ENCODE results near the gene PRPF19. TPM values are rescaled to one million over a fixed set of nuclear protein-coding genes. Genes with fewer than 3 reads are reported as not detected.

PRPF19 gene
- total RNA-seq, 2 experiments from 2014 or later, result 148 to 197 TPM

- H3K4me1 Mint-ChIP-seq, result peaks cover 5% of the 10 kb centered on the region
- no peak for ATAC-seq
- no peaks in the 10 kb centered on the region for H3K36me3 Mint-ChIP-seq (ENCODE audit: low read depth)
- H3K9me3 Mint-ChIP-seq (ENCODE audit: low read depth), result no peaks in the 10 kb centered on the region
- DNase-seq, result no peak
- no peak overlapping the region for H3K27ac Mint-ChIP-seq
- no peak overlapping the region for H3K4me3 Mint-ChIP-seq
- CTCF ChIA-PET, result no interaction called here
- no peaks in the 10 kb centered on the region for H3K27me3 Mint-ChIP-seq
- intact Hi-C loops (cut with DNase I, micrococcal nuclease), result no loop called here
- POLR2A ChIA-PET, result no interaction called here
Observed at GRCh38 chr11:60937144-60937527, 30.8 kb upstream of the PRPF19 start.

- Mint-ChIP-seq H3K27me3 (no peaks in the 10 kb centered on the region), H3K27ac (no peak overlapping the region), H3K9me3 (ENCODE audit: low read depth) (no peaks in the 10 kb centered on the region), H3K4me3 (no peak overlapping the region), H3K4me1 (peaks cover 5% of the 10 kb centered on the region), H3K36me3 (ENCODE audit: low read depth) (no peaks in the 10 kb centered on the region)
- intact Hi-C loops (cut with DNase I, micrococcal nuclease), result no loop called here
- ChIA-PET POLR2A (no interaction called here), CTCF (no interaction called here)
- DNase-seq, result no peak
- ATAC-seq, result no peak
Observed at GRCh38 chr11:60936467-60937143, 30.2 kb upstream of the PRPF19 start.

GRCh38 chr11:60935676-60936442 is 29.5 kb upstream of the PRPF19 start:
- Mint-ChIP-seq H3K27ac (no peak overlapping the region), H3K27me3 (no peaks in the 10 kb centered on the region), H3K4me3 (no peak overlapping the region), H3K4me1 (peaks cover 5% of the 10 kb centered on the region), H3K9me3 (ENCODE audit: low read depth) (no peaks in the 10 kb centered on the region), H3K36me3 (ENCODE audit: low read depth) (no peaks in the 10 kb centered on the region)
- DNase-seq (no peak), ATAC-seq (no peak)
- ChIA-PET CTCF (no interaction called here), POLR2A (no interaction called here)
- intact Hi-C loops (cut with DNase I, micrococcal nuclease), result no loop called here

- ATAC-seq, result no peak
- DNase-seq, result no peak
- intact Hi-C loops (cut with DNase I, micrococcal nuclease), result no loop called here
- Mint-ChIP-seq H3K9me3 (ENCODE audit: low read depth) (no peaks in the 10 kb centered on the region), H3K36me3 (ENCODE audit: low read depth) (no peaks in the 10 kb centered on the region), H3K27me3 (peaks cover under 1% of the 10 kb centered on the region), H3K27ac (no peak overlapping the region), H3K4me1 (peaks cover 3% of the 10 kb centered on the region), H3K4me3 (no peak overlapping the region)
- ChIA-PET CTCF (interaction anchor here (1.0 kb wide), 1 partner anchor 11 kb away, joined by 3 read pairs; no protein-coding TSS in a partner anchor), POLR2A (no interaction called here)
Observed at GRCh38 chr11:60934790-60935605, 28.6 kb upstream of the PRPF19 start.

- intact Hi-C loops (cut with DNase I, micrococcal nuclease), result no loop called here
- Mint-ChIP-seq H3K27ac (no peak overlapping the region), H3K4me1 (no peaks in the 10 kb centered on the region), H3K27me3 (peaks cover 5% of the 10 kb centered on the region), H3K9me3 (ENCODE audit: low read depth) (no peaks in the 10 kb centered on the region), H3K36me3 (ENCODE audit: low read depth) (no peaks in the 10 kb centered on the region), H3K4me3 (no peak overlapping the region)
- no peak for DNase-seq
- ATAC-seq, result no peak
- CTCF ChIA-PET, result interaction anchor here (1.0 kb wide), 1 partner anchor 11 kb away, joined by 3 read pairs; no protein-coding TSS in a partner anchor
- POLR2A ChIA-PET, result no interaction called here
Observed at GRCh38 chr11:60934124-60934789, 27.9 kb upstream of the PRPF19 start.

- intact Hi-C loops (cut with DNase I, micrococcal nuclease), result no loop called here
- CTCF ChIA-PET, result no interaction called here
Observed at GRCh38 chr11:60933416-60934123, 27.2 kb upstream of the PRPF19 start.

GRCh38 chr11:60932605-60933356 is 26.4 kb upstream of the PRPF19 start:
- H3K9me3 Mint-ChIP-seq (ENCODE audit: low read depth), result no peaks in the 10 kb centered on the region
- no peaks in the 10 kb centered on the region for H3K36me3 Mint-ChIP-seq (ENCODE audit: low read depth)
- DNase-seq (no peak), ATAC-seq (no peak)
- peaks cover 5% of the 10 kb centered on the region for H3K27me3 Mint-ChIP-seq
- intact Hi-C loops (cut with DNase I, micrococcal nuclease), result no loop called here
- CTCF ChIA-PET, result interaction anchor here (0.6 to 1.1 kb wide), 2 partner anchors 34 to 209 kb away, joined by 3 read pairs; no protein-coding TSS in a partner anchor
- H3K4me3 Mint-ChIP-seq, result no peak overlapping the region
- no peaks in the 10 kb centered on the region for H3K4me1 Mint-ChIP-seq
- no peak overlapping the region for H3K27ac Mint-ChIP-seq
- POLR2A ChIA-PET, result no interaction called here

More at GRCh38 chr11:60933416-60934123, 27.2 kb upstream of the PRPF19 start:
- no peaks in the 10 kb centered on the region for H3K36me3 Mint-ChIP-seq (ENCODE audit: low read depth)
- no peak overlapping the region for H3K4me3 Mint-ChIP-seq
- DNase-seq (no peak), ATAC-seq (no peak)
- H3K27ac Mint-ChIP-seq, result no peak overlapping the region
- POLR2A ChIA-PET, result no interaction called here
- no peaks in the 10 kb centered on the region for H3K9me3 Mint-ChIP-seq (ENCODE audit: low read depth)
- H3K4me1 Mint-ChIP-seq, result no peaks in the 10 kb centered on the region
- H3K27me3 Mint-ChIP-seq, result peaks cover 5% of the 10 kb centered on the region

- peaks cover 5% of the 10 kb centered on the region for H3K27me3 Mint-ChIP-seq
- intact Hi-C loops (cut with DNase I, micrococcal nuclease), result no loop called here
- H3K4me1 Mint-ChIP-seq, result no peaks in the 10 kb centered on the region
- DNase-seq, result no peak
- H3K27ac Mint-ChIP-seq, result no peak overlapping the region
- H3K4me3 Mint-ChIP-seq, result no peak overlapping the region
- no peaks in the 10 kb centered on the region for H3K9me3 Mint-ChIP-seq (ENCODE audit: low read depth)
- ATAC-seq, result no peak
- POLR2A ChIA-PET, result no interaction called here
- CTCF ChIA-PET, result interaction anchor here (0.7 to 1.1 kb wide), 2 partner anchors 34 to 100 kb away, joined by 3 read pairs; no protein-coding TSS in a partner anchor
- H3K36me3 Mint-ChIP-seq (ENCODE audit: low read depth), result no peaks in the 10 kb centered on the region
Observed at GRCh38 chr11:60931917-60932316, 25.5 kb upstream of the PRPF19 start.

GRCh38 chr11:60930394-60930793 is 24.0 kb upstream of the PRPF19 start:
- Mint-ChIP-seq H3K27ac (no peak overlapping the region), H3K36me3 (ENCODE audit: low read depth) (no peaks in the 10 kb centered on the region), H3K27me3 (peaks cover 13% of the 10 kb centered on the region), H3K4me1 (peaks cover 6% of the 10 kb centered on the region), H3K4me3 (no peak overlapping the region), H3K9me3 (ENCODE audit: low read depth) (no peaks in the 10 kb centered on the region)
- ATAC-seq (no peak), DNase-seq (no peak)
- intact Hi-C loops (cut with DNase I, micrococcal nuclease), result no loop called here
- ChIA-PET CTCF (no interaction called here), POLR2A (no interaction called here)

- H3K36me3 Mint-ChIP-seq (ENCODE audit: low read depth), result no peaks in the 10 kb centered on the region
- DNase-seq, result no peak
- CTCF ChIA-PET, result interaction anchor here (0.8 kb wide), 1 partner anchor 10 kb away, joined by 3 read pairs; no protein-coding TSS in a partner anchor
- H3K4me3 Mint-ChIP-seq, result no peak overlapping the region
- H3K27ac Mint-ChIP-seq, result no peak overlapping the region
- intact Hi-C loops (cut with DNase I, micrococcal nuclease), result no loop called here
- no peaks in the 10 kb centered on the region for H3K9me3 Mint-ChIP-seq (ENCODE audit: low read depth)
- ATAC-seq, result no peak
- peaks cover 11% of the 10 kb centered on the region for H3K4me1 Mint-ChIP-seq
- peaks cover 17% of the 10 kb centered on the region for H3K27me3 Mint-ChIP-seq
- POLR2A ChIA-PET, result no interaction called here
Observed at GRCh38 chr11:60929764-60930163, 23.4 kb upstream of the PRPF19 start.
